HEK293 (cell line): ENCODE data around the gene FAM120C.

Source experiments
- FEZF1 ChIP-seq: fragments of 450-650 bp; formaldehyde crosslinking; IDR thresholded peaks from 2 replicates; pipeline ENCODE4 v1.5.1; 2016; ENCODE audit warnings: missing biosample characterization, missing genetic modification characterization
- GLIS1 ChIP-seq: fragments of 450-650 bp; formaldehyde crosslinking; IDR thresholded peaks from 2 replicates; pipeline ENCODE4 v1.5.1; 2016; ENCODE audit warnings: missing biosample characterization, missing genetic modification characterization
- HOXD13 ChIP-seq: sonication (generic); formaldehyde crosslinking; IDR thresholded peaks from 2 replicates; pipeline ENCODE4 v1.8.0; 2022; ENCODE audit warnings: missing genetic modification reagents, borderline replicate concordance
- KLF1 ChIP-seq: fragments of 450-650 bp; formaldehyde crosslinking; IDR thresholded peaks from 2 replicates; pipeline ENCODE4 v1.5.1; 2016; ENCODE audit warnings: missing biosample characterization, missing genetic modification characterization
- KLF7 ChIP-seq: fragments of 450-650 bp; formaldehyde crosslinking; IDR thresholded peaks from 2 replicates; pipeline ENCODE4 v1.5.1; 2016; ENCODE audit warnings: missing biosample characterization, missing genetic modification characterization, borderline replicate concordance
- OVOL3 ChIP-seq: fragments of 450-650 bp; formaldehyde crosslinking; IDR thresholded peaks from 2 replicates; pipeline ENCODE4 v1.5.1; 2016; ENCODE audit warnings: missing biosample characterization, missing genetic modification characterization
- ZFP69B ChIP-seq: fragments of 450-650 bp; formaldehyde crosslinking; IDR thresholded peaks from 2 replicates; pipeline ENCODE4 v1.5.1; 2016; ENCODE audit warnings: missing biosample characterization, missing genetic modification characterization
- ZNF169 ChIP-seq: fragments of 450-650 bp; formaldehyde crosslinking; IDR thresholded peaks from 2 replicates; pipeline ENCODE4 v1.5.1; 2016; ENCODE audit warnings: missing biosample characterization, missing genetic modification characterization
- ZNF19 ChIP-seq: fragments of 450-650 bp; formaldehyde crosslinking; IDR thresholded peaks from 2 replicates; pipeline ENCODE4; 2016; ENCODE audit warnings: missing biosample characterization, missing genetic modification characterization, low read depth
- ZNF23 ChIP-seq: fragments of 450-650 bp; formaldehyde crosslinking; IDR thresholded peaks from 2 replicates; pipeline ENCODE4 v1.5.1; 2016; ENCODE audit warnings: missing biosample characterization, missing genetic modification characterization, borderline replicate concordance
- ZNF239 ChIP-seq: fragments of 450-650 bp; formaldehyde crosslinking; IDR thresholded peaks from 2 replicates; pipeline ENCODE4 v1.5.1; 2016; ENCODE audit warnings: missing biosample characterization, missing genetic modification characterization
- ZNF248 ChIP-seq: fragments of 450-650 bp; formaldehyde crosslinking; IDR thresholded peaks from 2 replicates; pipeline ENCODE4 v1.5.1; 2017; ENCODE audit warnings: missing biosample characterization, missing genetic modification characterization
- ZNF350 ChIP-seq: fragments of 450-650 bp; formaldehyde crosslinking; IDR thresholded peaks from 2 replicates; pipeline ENCODE4 v1.5.0; 2017; ENCODE audit warnings: missing biosample characterization, mild to moderate bottlenecking, missing genetic modification characterization
- ZNF48 ChIP-seq: fragments of 450-650 bp; formaldehyde crosslinking; IDR thresholded peaks from 2 replicates; pipeline ENCODE4 v1.5.1; 2016; ENCODE audit warnings: missing biosample characterization, missing genetic modification characterization
- ZNF521 ChIP-seq: fragments of 450-650 bp; formaldehyde crosslinking; IDR thresholded peaks from 2 replicates; pipeline ENCODE4 v1.5.1; 2017; ENCODE audit warnings: missing biosample characterization, mild to moderate bottlenecking, missing genetic modification characterization
- ZNF548 ChIP-seq: fragments of 450-650 bp; formaldehyde crosslinking; IDR thresholded peaks from 2 replicates; pipeline ENCODE4 v1.5.1; 2016; ENCODE audit warnings: missing biosample characterization, missing genetic modification characterization
- ZNF549 ChIP-seq: fragments of 450-650 bp; IDR thresholded peaks from 2 replicates; pipeline ENCODE4 v1.5.1; 2018; ENCODE audit warnings: missing biosample characterization, missing genetic modification characterization, mild to moderate bottlenecking, inconsistent platforms, moderate library complexity
- ZNF621 ChIP-seq: fragments of 450-650 bp; formaldehyde crosslinking; IDR thresholded peaks from 2 replicates; pipeline ENCODE4 v1.5.1; 2017; ENCODE audit warnings: missing biosample characterization, missing genetic modification characterization
- ZNF664 ChIP-seq: fragments of 450-650 bp; formaldehyde crosslinking; IDR thresholded peaks from 2 replicates; pipeline ENCODE4 v1.5.1; 2016; ENCODE audit warnings: missing biosample characterization, missing genetic modification characterization
- TF ChIP-seq, protein P1 (sequence below): fragments of 450-650 bp; IDR thresholded peaks from 2 replicates; pipeline ENCODE4 v1.5.1; 2018; ENCODE audit warnings: missing biosample characterization, missing genetic modification characterization
- TF ChIP-seq, protein P2 (sequence below): fragments of 450-650 bp; formaldehyde crosslinking; IDR thresholded peaks from 2 replicates; pipeline ENCODE4 v1.5.1; 2017; ENCODE audit warnings: missing biosample characterization, missing genetic modification characterization
- TF ChIP-seq, protein P3 (sequence below): fragments of 450-650 bp; formaldehyde crosslinking; IDR thresholded peaks from 2 replicates; pipeline ENCODE4 v1.5.1; 2016; ENCODE audit warnings: missing biosample characterization, missing genetic modification characterization
- TF ChIP-seq, protein P4 (sequence below): fragments of 450-650 bp; formaldehyde crosslinking; IDR thresholded peaks from 2 replicates; pipeline ENCODE4 v1.5.1; 2016; ENCODE audit warnings: missing biosample characterization, missing genetic modification characterization
- TF ChIP-seq, protein P5 (sequence below): fragments of 450-650 bp; formaldehyde crosslinking; IDR thresholded peaks from 2 replicates; pipeline ENCODE4 v1.5.1; 2017; ENCODE audit warnings: missing biosample characterization, missing genetic modification characterization
- TF ChIP-seq, protein P6 (sequence below): fragments of 450-650 bp; formaldehyde crosslinking; IDR thresholded peaks from 2 replicates; pipeline ENCODE4 v1.5.1; 2016; ENCODE audit warnings: missing biosample characterization, missing genetic modification characterization, low read depth
- TF ChIP-seq, protein P7 (sequence below): fragments of 450-650 bp; formaldehyde crosslinking; IDR thresholded peaks from 2 replicates; pipeline ENCODE4 v1.5.1; 2016; ENCODE audit warnings: missing biosample characterization, missing genetic modification characterization
- TF ChIP-seq, protein P8 (sequence below): fragments of 450-650 bp; formaldehyde crosslinking; IDR thresholded peaks from 2 replicates; pipeline ENCODE4 v1.5.1; 2016; ENCODE audit warnings: missing biosample characterization, missing genetic modification characterization

FAM120C gene

DNA sequence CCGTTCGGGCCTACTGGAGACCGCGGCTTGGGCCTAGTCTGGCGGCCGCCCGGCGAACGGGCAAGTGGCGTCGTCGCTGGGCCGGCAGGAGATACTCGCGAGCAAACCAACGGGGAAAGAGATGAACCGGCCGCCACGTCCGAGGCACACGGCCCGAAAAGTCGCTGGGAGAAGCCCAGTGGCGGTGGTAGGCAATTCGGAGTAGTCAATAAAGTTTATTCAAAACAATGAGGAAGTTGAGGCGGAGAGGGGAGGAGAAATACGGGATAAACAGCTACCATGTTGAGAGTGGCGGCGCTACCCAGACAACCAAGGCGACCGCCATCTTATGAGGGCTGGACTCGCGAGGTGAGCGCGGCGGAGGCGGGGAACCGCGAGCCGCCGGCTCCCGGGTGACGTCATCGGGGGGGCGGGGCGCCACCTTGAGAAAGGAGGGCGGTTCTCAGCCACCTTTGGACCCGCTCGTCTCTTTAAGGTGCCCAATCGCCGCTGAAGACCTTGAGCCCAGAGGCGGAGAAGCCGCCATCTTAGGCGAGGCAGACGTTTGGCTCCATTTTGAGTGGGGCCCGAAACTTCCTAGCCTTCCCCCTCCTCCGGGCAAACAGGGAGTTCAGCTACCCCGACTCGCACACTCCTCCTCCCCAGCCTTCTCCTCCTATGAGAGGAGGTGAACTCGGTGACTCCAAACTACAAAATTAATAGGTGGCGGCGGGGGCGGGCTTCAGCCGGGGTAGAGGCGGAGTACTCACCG, 138.8 kb downstream of the FAM120C start, which contains the start of gene PHF8 (continued):
- TF ChIP-seq, protein P1, sequence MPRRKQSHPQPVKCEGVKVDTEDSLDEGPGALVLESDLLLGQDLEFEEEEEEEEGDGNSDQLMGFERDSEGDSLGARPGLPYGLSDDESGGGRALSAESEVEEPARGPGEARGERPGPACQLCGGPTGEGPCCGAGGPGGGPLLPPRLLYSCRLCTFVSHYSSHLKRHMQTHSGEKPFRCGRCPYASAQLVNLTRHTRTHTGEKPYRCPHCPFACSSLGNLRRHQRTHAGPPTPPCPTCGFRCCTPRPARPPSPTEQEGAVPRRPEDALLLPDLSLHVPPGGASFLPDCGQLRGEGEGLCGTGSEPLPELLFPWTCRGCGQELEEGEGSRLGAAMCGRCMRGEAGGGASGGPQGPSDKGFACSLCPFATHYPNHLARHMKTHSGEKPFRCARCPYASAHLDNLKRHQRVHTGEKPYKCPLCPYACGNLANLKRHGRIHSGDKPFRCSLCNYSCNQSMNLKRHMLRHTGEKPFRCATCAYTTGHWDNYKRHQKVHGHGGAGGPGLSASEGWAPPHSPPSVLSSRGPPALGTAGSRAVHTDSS (tag by site-specific recombination): 0 out of 2 replicates have a peak, but pooled peaks have one; percentile 13
- TF ChIP-seq ZNF664 (tag by site-specific recombination): peak; percentile 39; the same call in 1 of the 2 replicates
- no peak for TF ChIP-seq ZNF521 (tag by site-specific recombination)
- no peak for TF ChIP-seq ZNF48 (tag by site-specific recombination)
- no peak for TF ChIP-seq GLIS1 (tag by site-specific recombination)
- no peak for TF ChIP-seq ZNF621 (tag by site-specific recombination)
- TF ChIP-seq, protein P2, sequence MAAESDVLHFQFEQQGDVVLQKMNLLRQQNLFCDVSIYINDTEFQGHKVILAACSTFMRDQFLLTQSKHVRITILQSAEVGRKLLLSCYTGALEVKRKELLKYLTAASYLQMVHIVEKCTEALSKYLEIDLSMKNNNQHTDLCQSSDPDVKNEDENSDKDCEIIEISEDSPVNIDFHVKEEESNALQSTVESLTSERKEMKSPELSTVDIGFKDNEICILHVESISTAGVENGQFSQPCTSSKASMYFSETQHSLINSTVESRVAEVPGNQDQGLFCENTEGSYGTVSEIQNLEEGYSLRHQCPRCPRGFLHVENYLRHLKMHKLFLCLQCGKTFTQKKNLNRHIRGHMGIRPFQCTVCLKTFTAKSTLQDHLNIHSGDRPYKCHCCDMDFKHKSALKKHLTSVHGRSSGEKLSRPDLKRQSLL (tag by site-specific recombination): peak; percentile 60; the same call in 1 of the 2 replicates
- TF ChIP-seq, protein P3, sequence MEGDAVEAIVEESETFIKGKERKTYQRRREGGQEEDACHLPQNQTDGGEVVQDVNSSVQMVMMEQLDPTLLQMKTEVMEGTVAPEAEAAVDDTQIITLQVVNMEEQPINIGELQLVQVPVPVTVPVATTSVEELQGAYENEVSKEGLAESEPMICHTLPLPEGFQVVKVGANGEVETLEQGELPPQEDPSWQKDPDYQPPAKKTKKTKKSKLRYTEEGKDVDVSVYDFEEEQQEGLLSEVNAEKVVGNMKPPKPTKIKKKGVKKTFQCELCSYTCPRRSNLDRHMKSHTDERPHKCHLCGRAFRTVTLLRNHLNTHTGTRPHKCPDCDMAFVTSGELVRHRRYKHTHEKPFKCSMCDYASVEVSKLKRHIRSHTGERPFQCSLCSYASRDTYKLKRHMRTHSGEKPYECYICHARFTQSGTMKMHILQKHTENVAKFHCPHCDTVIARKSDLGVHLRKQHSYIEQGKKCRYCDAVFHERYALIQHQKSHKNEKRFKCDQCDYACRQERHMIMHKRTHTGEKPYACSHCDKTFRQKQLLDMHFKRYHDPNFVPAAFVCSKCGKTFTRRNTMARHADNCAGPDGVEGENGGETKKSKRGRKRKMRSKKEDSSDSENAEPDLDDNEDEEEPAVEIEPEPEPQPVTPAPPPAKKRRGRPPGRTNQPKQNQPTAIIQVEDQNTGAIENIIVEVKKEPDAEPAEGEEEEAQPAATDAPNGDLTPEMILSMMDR: peak; percentile 76
- peak; percentile 61; the same call in 1 of the 2 replicates for TF ChIP-seq ZFP69B (tag by site-specific recombination)
- TF ChIP-seq, protein P4, sequence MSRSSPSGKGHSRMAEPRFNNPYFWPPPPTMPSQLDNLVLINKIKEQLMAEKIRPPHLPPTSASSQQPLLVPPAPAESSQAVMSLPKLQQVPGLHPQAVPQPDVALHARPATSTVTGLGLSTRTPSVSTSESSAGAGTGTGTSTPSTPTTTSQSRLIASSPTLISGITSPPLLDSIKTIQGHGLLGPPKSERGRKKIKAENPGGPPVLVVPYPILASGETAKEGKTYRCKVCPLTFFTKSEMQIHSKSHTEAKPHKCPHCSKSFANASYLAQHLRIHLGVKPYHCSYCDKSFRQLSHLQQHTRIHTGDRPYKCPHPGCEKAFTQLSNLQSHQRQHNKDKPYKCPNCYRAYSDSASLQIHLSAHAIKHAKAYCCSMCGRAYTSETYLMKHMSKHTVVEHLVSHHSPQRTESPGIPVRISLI (tag by site-specific recombination): no peak
- TF ChIP-seq ZNF248: no peak
- no peak for TF ChIP-seq ZNF549 (tag by site-specific recombination)
- TF ChIP-seq KLF1 (tag by site-specific recombination): peak; percentile 41; the same call in 1 of the 2 replicates
- TF ChIP-seq, protein P5, sequence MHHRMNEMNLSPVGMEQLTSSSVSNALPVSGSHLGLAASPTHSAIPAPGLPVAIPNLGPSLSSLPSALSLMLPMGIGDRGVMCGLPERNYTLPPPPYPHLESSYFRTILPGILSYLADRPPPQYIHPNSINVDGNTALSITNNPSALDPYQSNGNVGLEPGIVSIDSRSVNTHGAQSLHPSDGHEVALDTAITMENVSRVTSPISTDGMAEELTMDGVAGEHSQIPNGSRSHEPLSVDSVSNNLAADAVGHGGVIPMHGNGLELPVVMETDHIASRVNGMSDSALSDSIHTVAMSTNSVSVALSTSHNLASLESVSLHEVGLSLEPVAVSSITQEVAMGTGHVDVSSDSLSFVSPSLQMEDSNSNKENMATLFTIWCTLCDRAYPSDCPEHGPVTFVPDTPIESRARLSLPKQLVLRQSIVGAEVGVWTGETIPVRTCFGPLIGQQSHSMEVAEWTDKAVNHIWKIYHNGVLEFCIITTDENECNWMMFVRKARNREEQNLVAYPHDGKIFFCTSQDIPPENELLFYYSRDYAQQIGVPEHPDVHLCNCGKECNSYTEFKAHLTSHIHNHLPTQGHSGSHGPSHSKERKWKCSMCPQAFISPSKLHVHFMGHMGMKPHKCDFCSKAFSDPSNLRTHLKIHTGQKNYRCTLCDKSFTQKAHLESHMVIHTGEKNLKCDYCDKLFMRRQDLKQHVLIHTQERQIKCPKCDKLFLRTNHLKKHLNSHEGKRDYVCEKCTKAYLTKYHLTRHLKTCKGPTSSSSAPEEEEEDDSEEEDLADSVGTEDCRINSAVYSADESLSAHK: peak; percentile 62
- TF ChIP-seq FEZF1 (tag by site-specific recombination): no peak
- no peak for TF ChIP-seq ZNF19 (tag by site-specific recombination)
- no peak for TF ChIP-seq ZNF350 (tag by site-specific recombination)
- no peak for TF ChIP-seq ZNF169
- no peak for TF ChIP-seq ZNF23 (tag by site-specific recombination)
- TF ChIP-seq ZNF239: no peak
- no peak for TF ChIP-seq KLF7
- peak; percentile 4; the same call in 1 of the 2 replicates for TF ChIP-seq OVOL3 (tag by site-specific recombination)
- TF ChIP-seq, protein P6, sequence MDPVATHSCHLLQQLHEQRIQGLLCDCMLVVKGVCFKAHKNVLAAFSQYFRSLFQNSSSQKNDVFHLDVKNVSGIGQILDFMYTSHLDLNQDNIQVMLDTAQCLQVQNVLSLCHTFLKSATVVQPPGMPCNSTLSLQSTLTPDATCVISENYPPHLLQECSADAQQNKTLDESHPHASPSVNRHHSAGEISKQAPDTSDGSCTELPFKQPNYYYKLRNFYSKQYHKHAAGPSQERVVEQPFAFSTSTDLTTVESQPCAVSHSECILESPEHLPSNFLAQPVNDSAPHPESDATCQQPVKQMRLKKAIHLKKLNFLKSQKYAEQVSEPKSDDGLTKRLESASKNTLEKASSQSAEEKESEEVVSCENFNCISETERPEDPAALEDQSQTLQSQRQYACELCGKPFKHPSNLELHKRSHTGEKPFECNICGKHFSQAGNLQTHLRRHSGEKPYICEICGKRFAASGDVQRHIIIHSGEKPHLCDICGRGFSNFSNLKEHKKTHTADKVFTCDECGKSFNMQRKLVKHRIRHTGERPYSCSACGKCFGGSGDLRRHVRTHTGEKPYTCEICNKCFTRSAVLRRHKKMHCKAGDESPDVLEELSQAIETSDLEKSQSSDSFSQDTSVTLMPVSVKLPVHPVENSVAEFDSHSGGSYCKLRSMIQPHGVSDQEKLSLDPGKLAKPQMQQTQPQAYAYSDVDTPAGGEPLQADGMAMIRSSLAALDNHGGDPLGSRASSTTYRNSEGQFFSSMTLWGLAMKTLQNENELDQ (tag by site-specific recombination): no peak
- TF ChIP-seq ZNF548 (tag by site-specific recombination): no peak
- TF ChIP-seq, protein P7, sequence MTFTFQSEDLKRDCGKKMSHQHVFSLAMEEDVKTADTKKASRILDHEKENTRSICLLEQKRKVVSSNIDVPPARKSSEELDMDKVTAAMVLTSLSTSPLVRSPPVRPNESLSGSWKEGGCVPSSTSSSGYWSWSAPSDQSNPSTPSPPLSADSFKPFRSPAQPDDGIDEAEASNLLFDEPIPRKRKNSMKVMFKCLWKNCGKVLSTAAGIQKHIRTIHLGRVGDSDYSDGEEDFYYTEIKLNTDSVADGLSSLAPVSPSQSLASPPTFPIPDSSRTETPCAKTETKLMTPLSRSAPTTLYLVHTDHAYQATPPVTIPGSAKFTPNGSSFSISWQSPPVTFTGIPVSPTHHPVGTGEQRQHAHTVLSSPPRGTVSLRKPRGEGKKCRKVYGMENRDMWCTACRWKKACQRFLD (tag by site-specific recombination): no peak
- no peak for TF ChIP-seq HOXD13 (CRISPR knock-in tag)
- TF ChIP-seq, protein P8, sequence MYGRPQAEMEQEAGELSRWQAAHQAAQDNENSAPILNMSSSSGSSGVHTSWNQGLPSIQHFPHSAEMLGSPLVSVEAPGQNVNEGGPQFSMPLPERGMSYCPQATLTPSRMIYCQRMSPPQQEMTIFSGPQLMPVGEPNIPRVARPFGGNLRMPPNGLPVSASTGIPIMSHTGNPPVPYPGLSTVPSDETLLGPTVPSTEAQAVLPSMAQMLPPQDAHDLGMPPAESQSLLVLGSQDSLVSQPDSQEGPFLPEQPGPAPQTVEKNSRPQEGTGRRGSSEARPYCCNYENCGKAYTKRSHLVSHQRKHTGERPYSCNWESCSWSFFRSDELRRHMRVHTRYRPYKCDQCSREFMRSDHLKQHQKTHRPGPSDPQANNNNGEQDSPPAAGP (tag by site-specific recombination): peak; percentile 76
